Lower leg skin (tissue), 3 donors: ENCODE measurements around the gene SKAP1.

Experiments
- POLR2A ChIP-seq, 2 donors: fragments of 450-650 bp; IDR thresholded peaks; one replicate each; pipeline ENCODE4 v1.6.1; 2016 to 2017; ENCODE audit warnings: antibody characterized with exemption in 2 of 2, mild to moderate bottlenecking in 1 of 2, moderate library complexity in 1 of 2
- TF ChIP-seq, protein P1 (sequence below), 3 donors: fragments of 450-650 bp; IDR thresholded peaks; one replicate each; pipeline ENCODE4 v1.5.1; 2016; ENCODE audit warnings: antibody characterized with exemption in 3 of 3, mild to moderate bottlenecking in 3 of 3, moderate library complexity in 2 of 3

DNA sequence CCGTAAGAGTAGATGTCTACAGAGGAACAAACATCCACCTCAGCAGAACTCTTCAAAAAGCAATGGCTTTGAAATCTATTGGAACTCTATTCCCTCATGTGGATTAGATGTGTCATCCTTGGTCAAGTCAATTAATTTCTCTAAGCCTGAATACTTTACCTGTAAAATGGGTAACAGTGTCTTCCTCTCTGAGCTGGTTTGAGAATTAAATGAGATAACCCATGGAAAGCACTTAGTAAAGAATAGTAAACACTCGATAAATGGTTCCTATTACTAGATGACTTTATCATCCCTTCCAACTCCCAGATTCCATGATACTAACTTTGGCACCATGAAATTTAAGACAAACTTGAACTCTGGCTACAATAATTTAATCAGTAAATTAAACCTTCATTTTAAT, 89.1 kb downstream of the SKAP1 start:
- TF ChIP-seq, protein P1, sequence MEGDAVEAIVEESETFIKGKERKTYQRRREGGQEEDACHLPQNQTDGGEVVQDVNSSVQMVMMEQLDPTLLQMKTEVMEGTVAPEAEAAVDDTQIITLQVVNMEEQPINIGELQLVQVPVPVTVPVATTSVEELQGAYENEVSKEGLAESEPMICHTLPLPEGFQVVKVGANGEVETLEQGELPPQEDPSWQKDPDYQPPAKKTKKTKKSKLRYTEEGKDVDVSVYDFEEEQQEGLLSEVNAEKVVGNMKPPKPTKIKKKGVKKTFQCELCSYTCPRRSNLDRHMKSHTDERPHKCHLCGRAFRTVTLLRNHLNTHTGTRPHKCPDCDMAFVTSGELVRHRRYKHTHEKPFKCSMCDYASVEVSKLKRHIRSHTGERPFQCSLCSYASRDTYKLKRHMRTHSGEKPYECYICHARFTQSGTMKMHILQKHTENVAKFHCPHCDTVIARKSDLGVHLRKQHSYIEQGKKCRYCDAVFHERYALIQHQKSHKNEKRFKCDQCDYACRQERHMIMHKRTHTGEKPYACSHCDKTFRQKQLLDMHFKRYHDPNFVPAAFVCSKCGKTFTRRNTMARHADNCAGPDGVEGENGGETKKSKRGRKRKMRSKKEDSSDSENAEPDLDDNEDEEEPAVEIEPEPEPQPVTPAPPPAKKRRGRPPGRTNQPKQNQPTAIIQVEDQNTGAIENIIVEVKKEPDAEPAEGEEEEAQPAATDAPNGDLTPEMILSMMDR (IDR thresholded peaks at IDR 0.05) = no peak
- TF ChIP-seq POLR2A (IDR thresholded peaks at IDR 0.05) = no peak
